ENCODE data around the gene KRCC1. TPM values are rescaled to one million over a fixed set of nuclear protein-coding genes. Genes with fewer than 3 reads are reported as not detected.

Gene KRCC1
- total RNA-seq, 1 donor from 2014 or later: 33.9 TPM

- H4K20me1 ChIP-seq (ENCODE audit: low read depth): no peaks in the 10 kb centered on the region
- no peak overlapping the region for H2AFZ ChIP-seq (replicated peaks)
- H3K9ac ChIP-seq: no peak overlapping the region
- H3K79me2 ChIP-seq (ENCODE audit: low read depth): no peaks in the 10 kb centered on the region
- no peak overlapping the region for H3K4me3 ChIP-seq
- Mint-ChIP-seq H3K9me3 (no peaks in the 10 kb centered on the region), H3K4me1 (peaks cover 24% of the 10 kb centered on the region), H3K27me3 (ENCODE audit: insufficient read depth, low read depth) (peaks cover 4% of the 10 kb centered on the region), H3K36me3 (no peaks in the 10 kb centered on the region), H3K27ac (no peak overlapping the region), H3K4me3 (no peak overlapping the region)
- peaks cover 4% of the 10 kb centered on the region for H3K4me1 ChIP-seq
- no peaks in the 10 kb centered on the region for H3F3A ChIP-seq (ENCODE audit: low read depth)
- H3K4me2 ChIP-seq: no peak overlapping the region
- no peaks in the 10 kb centered on the region for H3K27me3 ChIP-seq
- no peak overlapping the region for H3K27ac ChIP-seq
- H3K36me3 ChIP-seq: no peaks in the 10 kb centered on the region
- no peak for TF ChIP-seq EZH2phosphoT487 (IDR thresholded peaks at IDR 0.05)
- no peak for TF ChIP-seq EZH2 (IDR thresholded peaks at IDR 0.05)
- TF ChIP-seq CTCF (IDR thresholded peaks at IDR 0.05): no peak
- DNase-seq (ENCODE audit: low spot score): no peak
- no peaks in the 10 kb centered on the region for H3K9me3 ChIP-seq (ENCODE audit: low read depth)
These were observed 31.5 kb upstream of the KRCC1 start for GRCh38 chr2:88087073-88087472.

- Histone ChIP-seq H2AFZ (replicated peaks) (no peak overlapping the region), H3K27me3 (no peaks in the 10 kb centered on the region), H3K27ac (no peak overlapping the region), H4K20me1 (ENCODE audit: low read depth) (no peaks in the 10 kb centered on the region), H3K4me1 (peaks cover 4% of the 10 kb centered on the region), H3K4me2 (no peak overlapping the region), H3K36me3 (no peaks in the 10 kb centered on the region), H3F3A (ENCODE audit: low read depth) (no peaks in the 10 kb centered on the region), H3K9me3 (ENCODE audit: low read depth) (no peaks in the 10 kb centered on the region), H3K4me3 (no peak overlapping the region), H3K79me2 (ENCODE audit: low read depth) (no peaks in the 10 kb centered on the region), H3K9ac (no peak overlapping the region)
- no peak for DNase-seq (ENCODE audit: low spot score)
- Mint-ChIP-seq H3K4me3 (no peak overlapping the region), H3K9me3 (no peaks in the 10 kb centered on the region), H3K27me3 (ENCODE audit: insufficient read depth, low read depth) (peaks cover 6% of the 10 kb centered on the region), H3K27ac (no peak overlapping the region), H3K4me1 (peaks cover 29% of the 10 kb centered on the region), H3K36me3 (no peaks in the 10 kb centered on the region)
- TF ChIP-seq CTCF (IDR thresholded peaks at IDR 0.05) (no peak), EZH2 (IDR thresholded peaks at IDR 0.05) (no peak)
These were observed 30.8 kb upstream of the KRCC1 start for GRCh38 chr2:88086401-88086800.

- Mint-ChIP-seq H3K4me1 (peaks cover 22% of the 10 kb centered on the region), H3K4me3 (no peak overlapping the region), H3K27ac (no peak overlapping the region), H3K9me3 (no peaks in the 10 kb centered on the region), H3K36me3 (no peaks in the 10 kb centered on the region), H3K27me3 (ENCODE audit: insufficient read depth, low read depth) (peaks cover 6% of the 10 kb centered on the region)
- H3K27ac ChIP-seq: no peak overlapping the region
- no peaks in the 10 kb centered on the region for H4K20me1 ChIP-seq (ENCODE audit: low read depth)
- no peak overlapping the region for H3K9ac ChIP-seq
- no peaks in the 10 kb centered on the region for H3K9me3 ChIP-seq (ENCODE audit: low read depth)
- no peaks in the 10 kb centered on the region for H3K79me2 ChIP-seq (ENCODE audit: low read depth)
- no peak overlapping the region for H3K4me3 ChIP-seq
- H3K27me3 ChIP-seq: no peaks in the 10 kb centered on the region
- H3K4me2 ChIP-seq: no peak overlapping the region
- no peaks in the 10 kb centered on the region for H3K36me3 ChIP-seq
- no peaks in the 10 kb centered on the region for H3F3A ChIP-seq (ENCODE audit: low read depth)
- DNase-seq (ENCODE audit: low spot score): no peak
- TF ChIP-seq CTCF (IDR thresholded peaks at IDR 0.05) (no peak), EZH2 (IDR thresholded peaks at IDR 0.05) (no peak), EZH2phosphoT487 (IDR thresholded peaks at IDR 0.05) (no peak)
- peaks cover 4% of the 10 kb centered on the region for H3K4me1 ChIP-seq
- H2AFZ ChIP-seq (replicated peaks): no peak overlapping the region
These were observed 30.0 kb upstream of the KRCC1 start for GRCh38 chr2:88085602-88086001.
